ENCODE results near the gene DZIP3.
A peak's percentile ranks its signal among the peaks of the same experiment; 100 is the strongest.

DZIP3 gene, protein sequence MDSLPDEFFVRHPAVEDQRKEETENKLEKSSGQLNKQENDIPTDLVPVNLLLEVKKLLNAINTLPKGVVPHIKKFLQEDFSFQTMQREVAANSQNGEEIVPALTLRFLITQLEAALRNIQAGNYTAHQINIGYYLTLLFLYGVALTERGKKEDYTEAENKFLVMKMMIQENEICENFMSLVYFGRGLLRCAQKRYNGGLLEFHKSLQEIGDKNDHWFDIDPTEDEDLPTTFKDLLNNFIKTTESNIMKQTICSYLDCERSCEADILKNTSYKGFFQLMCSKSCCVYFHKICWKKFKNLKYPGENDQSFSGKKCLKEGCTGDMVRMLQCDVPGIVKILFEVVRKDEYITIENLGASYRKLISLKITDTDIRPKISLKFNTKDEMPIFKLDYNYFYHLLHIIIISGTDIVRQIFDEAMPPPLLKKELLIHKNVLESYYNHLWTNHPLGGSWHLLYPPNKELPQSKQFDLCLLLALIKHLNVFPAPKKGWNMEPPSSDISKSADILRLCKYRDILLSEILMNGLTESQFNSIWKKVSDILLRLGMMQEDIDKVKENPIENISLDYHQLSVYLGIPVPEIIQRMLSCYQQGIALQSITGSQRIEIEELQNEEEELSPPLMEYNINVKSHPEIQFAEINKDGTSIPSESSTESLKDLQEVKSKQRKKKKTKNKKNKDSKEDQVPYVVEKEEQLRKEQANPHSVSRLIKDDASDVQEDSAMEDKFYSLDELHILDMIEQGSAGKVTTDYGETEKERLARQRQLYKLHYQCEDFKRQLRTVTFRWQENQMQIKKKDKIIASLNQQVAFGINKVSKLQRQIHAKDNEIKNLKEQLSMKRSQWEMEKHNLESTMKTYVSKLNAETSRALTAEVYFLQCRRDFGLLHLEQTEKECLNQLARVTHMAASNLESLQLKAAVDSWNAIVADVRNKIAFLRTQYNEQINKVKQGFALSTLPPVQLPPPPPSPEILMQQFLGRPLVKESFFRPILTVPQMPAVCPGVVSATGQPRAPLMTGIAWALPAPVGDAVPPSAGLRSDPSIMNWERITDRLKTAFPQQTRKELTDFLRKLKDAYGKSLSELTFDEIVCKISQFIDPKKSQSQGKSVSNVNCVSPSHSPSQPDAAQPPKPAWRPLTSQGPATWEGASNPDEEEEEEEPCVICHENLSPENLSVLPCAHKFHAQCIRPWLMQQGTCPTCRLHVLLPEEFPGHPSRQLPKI

DNA sequence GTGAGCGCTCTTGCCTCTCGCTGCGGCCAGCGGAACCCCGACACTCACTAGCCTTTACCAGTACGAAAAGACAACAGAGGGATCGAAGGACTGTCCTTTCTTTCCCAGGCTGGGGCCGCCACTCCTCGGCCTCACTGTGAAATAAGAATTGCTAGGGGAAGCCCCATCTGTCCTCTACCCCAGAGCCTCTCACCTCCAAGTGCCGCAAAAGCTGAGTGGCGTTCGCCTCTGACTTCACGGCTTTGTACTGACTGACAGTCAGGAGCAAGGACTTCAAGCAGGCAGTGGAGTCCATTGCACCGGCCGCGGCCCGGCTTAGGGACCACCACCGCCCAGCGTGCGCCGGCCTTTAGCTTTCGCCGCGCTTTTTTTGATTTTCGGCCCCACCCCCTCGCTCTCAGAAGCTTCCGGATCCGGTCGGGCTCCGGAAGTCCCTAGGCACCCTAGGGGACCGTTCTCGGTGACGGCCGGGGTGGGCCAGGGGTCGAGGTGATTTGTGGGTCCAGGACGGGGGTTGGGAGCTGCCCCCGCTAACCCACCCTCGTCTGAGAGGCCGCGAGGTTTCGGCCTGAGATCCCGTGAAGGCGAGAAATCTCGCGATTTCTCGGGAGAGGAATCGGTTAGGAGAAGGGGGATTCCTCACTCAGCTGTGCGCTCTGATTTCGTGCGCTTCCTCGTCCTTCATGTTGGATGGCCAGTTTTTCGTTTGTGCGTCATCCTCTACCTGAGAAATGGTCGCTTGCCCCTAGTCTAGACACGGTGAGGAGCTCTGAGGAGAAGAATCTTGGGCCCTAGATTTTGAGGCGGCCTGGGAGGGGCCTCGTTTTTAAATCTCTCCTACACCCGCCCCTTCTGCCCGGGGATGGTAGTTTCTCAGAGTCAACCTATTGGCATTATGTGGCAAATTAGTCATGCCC, at the start of gene DZIP3, which contains the start of gene CIP2A:
Gene DZIP3 (plus strand): TSS at position 642 of the 917 bp plus-strand sequence. CDS start 15,685 bp downstream, outside the sequence.
Gene CIP2A (minus strand): TSS at position 358 of the 917 bp plus-strand sequence. CDS start 63 bp downstream, at position 295.
- DNase-seq, result peak; percentile 73 to 97 (median 80)
- intact Hi-C loops (cut with DNase I), result no loop called here

DNA sequence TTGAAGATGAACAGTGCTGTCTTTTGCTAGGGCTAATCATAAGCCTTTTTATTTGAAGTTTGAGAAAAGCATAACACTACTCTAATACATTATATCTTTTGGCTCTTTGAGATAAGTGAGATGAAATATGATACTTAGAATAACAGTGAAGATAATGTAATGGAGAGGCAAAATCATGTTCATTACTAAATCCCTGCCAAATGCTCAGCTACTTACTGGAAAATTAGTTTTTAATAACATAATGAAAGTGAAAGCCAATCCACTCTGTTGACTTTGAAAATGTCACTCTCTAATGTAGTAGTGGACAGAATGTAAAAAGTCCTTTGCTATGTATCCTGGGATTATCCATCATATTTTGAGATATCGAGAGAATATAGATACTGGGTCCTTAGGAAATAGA, 43.3 kb upstream of the DZIP3 start:
- intact Hi-C loops (cut with DNase I), result no loop called here
- no peak for DNase-seq

DNA sequence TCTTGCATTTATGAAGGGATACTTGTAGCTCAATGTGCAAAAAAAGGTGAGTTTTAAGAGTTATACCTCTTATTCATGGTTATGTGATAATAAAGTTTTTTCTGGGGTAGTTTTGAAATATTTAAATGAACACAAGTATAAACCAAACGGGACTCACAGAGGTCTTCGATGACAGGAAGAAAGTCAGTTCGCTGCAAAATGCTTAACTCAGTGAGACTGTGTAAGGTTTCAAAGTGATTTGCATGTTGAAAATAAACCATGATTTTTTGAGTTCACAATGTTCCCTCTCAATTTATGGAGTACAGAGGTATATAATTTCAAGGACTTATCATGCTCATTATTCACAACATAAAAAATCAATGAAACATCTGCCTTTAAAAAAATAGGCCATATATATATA, 42.8 kb upstream of the DZIP3 start:
- intact Hi-C loops (cut with DNase I), result no loop called here
- DNase-seq, result no peak

DNA sequence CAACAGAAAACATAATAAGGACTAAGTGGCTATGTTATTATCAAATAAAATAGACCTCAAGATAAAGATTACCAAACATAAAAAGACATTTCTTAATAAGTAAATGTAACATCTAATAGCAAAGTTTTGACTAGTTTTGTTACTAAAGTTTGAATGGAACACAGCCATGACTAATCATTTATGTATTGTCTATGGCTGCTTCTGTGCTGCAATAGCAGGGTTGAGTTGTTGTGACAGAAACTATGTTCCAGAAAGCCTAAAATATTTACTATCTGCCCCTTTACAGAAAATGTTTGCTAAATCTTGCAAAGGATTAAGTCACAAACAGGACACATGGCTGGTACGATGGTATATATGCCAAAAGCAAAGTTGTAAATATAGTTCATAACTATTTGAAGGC, 41.2 kb upstream of the DZIP3 start:
- intact Hi-C loops (cut with DNase I), result no loop called here
- no peak for DNase-seq

DNA sequence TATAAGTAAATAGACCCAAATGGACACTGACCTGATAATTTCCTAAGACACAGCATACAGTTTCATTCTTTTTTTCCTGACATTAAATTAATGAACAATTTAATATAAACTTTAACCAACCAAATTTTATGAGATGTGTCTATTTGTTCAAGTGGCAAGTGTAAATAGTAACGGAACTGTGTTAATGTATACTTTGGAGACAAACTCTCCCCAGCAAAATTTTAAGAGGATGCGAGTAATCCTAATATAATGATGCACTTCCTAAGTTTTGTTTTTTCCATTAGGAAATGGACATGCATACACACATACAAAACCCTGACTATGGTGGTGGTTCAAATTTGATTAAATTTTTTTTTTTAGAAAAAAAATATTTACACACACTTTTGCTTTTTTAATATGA, 40.6 kb upstream of the DZIP3 start:
- intact Hi-C loops (cut with DNase I), result no loop called here
- no peak for DNase-seq

DNA sequence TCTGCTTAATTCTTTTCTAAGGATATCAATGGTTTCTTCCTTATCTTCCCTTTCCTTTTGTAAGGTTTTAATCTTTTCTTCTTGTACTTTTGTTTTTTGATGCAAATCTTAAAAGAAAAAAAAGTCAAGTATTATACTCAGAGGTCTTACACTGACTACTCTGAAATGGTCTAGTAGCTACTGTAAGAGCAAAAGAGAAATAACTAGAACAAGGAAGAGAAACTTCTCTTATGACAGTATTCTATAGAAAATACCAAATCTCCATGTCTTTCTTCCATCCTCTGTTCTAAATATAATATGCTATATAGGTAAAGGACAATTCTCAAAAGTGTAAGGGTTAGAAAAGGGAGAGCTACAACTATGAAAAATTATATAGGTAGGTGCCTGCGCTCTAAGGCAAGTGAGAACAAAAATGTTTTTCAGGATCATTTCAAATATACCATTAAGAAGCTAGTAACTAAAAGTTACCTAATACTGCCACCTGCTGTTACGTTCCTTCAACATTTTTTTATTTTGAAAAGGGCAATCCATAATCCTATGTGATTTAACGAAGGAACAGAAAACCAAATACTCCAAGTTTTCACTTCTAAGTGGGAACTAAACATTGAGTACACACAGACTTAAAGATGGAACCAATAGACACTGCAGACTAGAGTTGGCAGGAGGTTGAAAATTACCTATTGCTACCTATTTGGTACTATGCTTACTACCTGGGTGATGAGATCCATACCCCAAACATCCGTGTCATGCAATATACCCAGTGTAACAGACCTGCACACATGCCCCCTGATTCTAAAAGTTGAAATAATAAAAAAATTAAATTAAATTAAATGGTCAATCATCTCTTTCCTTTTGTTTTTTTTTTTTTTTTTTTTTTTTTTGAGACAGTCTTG, 37.0 kb upstream of the DZIP3 start:
- intact Hi-C loops (cut with DNase I), result loop anchor here (1.0 kb wide), 1 partner anchor 63 kb away; no protein-coding TSS in a partner anchor
- no peak for DNase-seq

DNA sequence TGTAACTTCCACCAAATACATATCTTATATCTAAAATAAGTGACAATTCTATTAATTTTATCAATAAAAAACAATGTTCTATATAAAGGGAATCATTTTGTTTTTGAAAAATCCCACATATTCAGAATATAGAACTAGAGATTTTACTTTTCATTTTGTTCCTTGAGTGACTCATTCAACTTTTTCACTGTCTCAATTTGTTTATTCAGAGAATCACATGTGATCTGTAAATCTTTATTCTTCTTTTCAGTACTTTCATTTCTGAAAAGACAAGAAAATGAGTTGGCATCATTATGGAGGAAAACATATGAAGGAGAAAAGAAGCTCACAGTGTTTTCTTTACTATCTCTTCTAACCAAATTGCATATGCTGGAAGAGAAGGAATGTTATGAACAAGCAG, 35.3 kb upstream of the DZIP3 start:
- DNase-seq, result no peak
- intact Hi-C loops (cut with DNase I), result no loop called here

DNA sequence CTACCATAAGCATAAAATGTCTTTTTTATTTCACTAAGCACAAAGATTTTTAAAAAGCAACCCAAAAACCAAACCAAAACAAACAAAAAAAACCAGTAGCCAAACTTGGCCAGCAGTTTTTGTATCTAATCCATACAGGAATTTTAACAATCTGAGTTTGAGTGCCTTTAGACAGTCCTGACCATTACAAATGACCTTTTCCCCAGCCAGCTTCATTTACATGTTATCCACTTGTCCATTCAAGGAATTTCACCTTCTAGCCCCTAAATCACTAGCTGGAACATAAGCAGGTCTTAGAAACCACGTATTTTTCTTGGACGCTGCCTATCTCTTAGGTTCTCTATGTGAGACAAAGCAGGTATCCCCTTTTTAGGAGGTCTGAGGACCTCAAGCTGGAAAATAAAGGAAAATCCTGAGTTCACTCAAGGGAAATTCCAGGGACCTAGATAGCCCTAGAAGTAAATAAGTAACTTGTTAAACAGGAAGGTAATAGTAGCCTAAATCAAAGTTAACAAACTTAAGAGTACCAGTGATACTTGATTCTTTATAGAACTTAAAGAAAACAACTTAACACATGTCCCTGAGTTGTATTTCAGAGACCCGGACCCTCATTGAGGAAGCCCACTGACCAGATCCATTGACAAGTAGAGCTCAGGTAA, 34.5 kb upstream of the DZIP3 start:
- DNase-seq, result no peak
- intact Hi-C loops (cut with DNase I), result no loop called here

DNA sequence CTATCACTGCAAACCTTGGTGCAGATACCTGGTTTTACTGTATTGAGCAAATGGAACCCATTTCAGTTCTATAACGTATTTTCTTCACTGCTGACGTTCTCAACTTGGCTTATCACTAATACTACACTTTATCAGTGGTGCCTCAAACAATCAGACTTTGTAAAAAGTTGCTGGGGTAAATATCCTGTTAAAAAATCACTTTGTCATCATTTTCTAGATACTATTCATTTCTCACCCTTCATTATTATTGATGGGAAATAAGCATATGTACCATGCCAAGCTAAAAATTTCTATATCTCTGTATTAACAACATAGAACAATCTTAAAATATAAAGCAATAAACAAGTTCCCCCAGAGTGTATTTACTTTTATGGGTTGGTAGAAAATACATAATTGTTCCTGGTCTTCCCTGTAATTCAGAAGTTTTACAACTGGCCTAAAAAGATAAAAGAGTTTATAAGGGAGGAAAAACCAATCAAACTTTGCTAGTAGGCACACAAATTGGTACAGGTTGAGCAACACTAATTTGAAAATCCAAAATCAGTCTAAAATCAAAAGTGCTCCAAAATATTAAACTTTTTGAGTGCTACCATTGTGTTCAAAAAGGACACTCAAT, 33.4 kb upstream of the DZIP3 start:
- intact Hi-C loops (cut with DNase I), result no loop called here
- DNase-seq, result no peak

DNA sequence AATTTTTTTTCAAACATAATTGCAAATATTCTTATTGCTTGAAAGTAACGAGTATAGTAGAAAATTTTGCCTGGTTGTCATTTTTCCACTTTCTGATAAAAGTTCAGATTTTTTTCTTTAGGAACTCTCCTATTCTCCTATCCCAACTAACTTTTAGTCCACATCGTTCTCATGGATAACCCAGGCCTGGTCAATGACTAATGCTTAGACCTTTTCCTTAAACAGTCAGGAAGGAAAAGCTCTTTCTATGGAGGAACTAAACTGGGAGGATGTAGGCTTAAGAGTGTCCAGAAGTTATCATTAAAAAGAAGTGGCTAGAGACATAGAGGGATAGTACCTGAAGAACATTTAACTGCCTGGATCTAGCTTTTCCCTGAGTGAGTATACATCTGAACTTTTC, 27.0 kb upstream of the DZIP3 start:
- no peak for DNase-seq
- intact Hi-C loops (cut with DNase I), result no loop called here

DNA sequence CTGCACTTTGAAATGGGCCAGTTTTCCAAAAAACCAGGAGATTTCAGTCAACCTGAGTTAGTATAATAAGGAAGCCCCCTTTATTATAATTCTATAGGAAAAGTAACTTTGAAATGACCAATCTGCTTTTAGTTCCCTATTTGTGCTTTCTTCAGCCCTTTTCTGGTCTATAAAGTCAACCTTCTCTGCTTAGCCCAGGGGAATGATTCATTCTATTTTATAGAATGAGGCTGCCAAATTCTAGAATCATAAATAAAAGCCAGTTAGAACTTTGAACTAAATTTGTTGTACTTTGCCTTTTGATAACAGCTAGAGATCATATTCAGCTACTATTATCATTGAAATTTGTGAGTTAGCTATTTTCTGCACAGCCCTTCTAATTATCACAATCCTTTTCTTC, 25.0 kb upstream of the DZIP3 start:
- DNase-seq, result no peak
- intact Hi-C loops (cut with DNase I), result no loop called here

DNA sequence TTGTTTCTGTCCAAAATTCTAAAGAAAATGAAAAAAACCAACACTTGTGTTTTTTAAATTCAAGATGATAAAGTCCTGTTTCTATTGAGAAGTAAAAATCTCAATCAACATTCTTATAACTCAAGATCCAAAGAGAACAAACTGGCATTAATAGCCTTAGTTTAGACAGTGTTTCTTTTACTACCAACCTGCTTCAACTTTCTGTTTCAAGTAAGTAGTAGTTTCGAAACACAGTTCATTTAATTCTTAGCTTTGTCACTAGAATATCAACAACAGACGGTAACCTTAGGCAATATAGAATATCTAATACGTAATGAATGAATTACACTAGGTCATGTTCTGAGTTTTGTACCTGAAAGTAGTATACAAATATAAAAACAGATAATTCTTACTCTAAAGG, 24.0 kb upstream of the DZIP3 start:
- intact Hi-C loops (cut with DNase I), result no loop called here
- no peak for DNase-seq

DNA sequence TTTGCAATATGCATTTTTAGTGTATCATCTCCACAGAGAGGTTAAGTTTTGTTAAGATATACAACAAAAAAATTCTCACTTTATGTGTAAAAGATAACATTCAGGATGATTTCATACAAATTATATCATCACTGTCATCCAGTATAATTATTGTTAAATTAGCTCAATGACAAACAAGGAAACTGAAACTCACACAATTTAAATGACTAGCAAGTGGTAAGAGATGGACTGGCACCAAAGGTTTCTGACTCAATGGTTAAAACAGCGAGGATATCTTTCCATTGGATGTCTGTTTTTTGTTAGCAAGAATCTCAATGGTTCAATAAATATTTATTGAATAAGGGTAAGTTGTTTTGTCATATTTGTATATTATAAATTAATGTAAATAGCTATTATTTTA, 22.9 kb upstream of the DZIP3 start:
- no peak for DNase-seq
- intact Hi-C loops (cut with DNase I), result no loop called here

DNA sequence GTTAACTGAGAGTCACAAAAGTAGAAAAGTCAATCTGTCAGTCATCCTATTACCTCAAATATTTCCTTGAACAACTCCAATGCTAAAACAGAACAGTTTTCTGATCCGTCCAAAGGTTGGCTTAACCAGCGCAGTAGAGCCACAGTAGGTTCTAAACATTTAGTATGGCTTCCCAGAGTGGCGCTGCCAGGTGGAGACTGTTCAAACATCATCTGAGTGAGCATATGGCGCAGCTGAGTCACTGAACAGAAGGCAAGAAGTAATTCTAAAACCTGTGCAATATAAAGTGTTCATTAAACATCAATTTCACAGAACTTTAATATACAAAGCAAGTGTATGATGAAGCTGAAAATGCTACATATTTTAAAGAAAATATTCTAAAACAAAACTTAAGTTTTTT, 20.2 kb upstream of the DZIP3 start:
- intact Hi-C loops (cut with DNase I), result no loop called here

DNA sequence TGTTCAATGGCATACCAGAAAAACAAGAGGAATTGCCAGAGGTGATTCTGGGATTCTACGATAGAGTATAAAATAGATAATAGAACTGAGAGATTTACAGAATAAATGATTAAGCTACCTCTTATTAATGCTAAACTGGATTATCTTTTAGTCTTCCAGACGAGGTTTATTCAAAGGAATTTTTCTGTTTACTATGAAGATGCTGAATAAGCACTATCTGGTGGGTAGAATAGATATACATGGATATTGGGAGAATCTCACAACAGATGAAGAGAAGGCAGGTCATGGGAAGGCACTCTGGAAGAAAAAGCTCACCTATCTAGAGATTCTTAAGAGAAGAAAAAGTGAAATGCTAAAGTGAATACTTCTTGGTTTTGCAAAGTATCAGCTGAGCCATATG, 11.5 kb upstream of the DZIP3 start:
- intact Hi-C loops (cut with DNase I), result no loop called here
- no peak for DNase-seq

More for the DNA sequence above, 20.2 kb upstream of the DZIP3 start:
- peak in 4 of 10 donors; percentile 12 to 66 (median 13) for DNase-seq

DNA sequence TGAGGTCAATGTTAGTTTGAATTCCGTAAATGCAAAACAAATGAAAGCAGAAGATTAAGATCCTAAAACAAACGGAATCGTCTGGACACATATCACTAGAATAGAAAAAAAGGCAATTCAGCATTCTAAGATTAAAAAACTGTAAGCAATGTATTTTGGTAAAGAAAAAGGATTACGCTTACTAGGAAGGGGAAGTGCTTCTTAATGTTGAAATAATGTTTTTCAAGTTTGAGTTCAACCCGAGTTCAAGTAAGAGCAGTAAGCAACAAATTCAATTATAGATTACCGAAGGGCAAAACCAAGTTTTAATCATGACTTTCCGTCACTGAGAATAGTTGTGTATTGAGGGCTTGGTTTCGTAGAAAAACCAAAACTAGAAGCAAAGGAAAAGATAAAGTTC, 921 bp upstream of the DZIP3 start:
- no peak for DNase-seq
- intact Hi-C loops (cut with DNase I), result no loop called here

DNA sequence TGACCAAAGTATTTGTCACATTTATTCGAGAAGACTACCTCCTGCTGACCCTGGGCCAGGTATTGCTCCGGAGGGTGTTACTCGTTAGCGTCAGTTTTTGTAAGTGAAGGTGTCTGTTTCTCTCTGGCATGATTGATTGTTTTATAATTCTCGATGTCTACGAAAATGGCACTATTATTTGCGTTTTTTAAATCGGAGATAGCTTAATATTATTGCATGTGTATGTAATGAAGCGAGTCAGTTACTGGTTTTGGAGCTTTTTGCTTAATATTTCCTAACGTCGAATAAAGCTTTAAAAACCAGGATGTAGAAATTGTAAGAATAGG, 439 bp downstream of the DZIP3 start:
- intact Hi-C loops (cut with DNase I), result no loop called here
- no peak for DNase-seq

DNA sequence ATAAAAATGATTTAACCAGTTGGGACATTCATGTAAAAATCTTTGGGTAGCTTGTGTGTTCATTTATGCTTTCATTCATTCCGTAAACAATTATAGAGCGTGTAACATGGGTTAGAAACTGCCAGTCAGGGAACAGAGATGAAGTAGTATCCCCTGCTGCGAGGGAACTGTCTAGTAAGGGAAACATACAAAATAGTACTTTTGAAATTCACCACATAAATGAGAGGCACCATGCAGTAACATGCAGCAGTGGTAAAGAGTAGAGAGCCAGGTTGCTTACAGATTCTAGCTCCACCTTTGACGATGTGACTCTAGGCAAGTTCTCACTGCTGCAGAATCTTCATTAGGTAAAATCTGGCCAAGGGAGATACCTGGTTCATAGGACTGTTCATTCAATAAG, 938 bp downstream of the DZIP3 start:
- DNase-seq, result no peak
- intact Hi-C loops (cut with DNase I), result no loop called here

All from posterior cingulate gyrus (tissue), 11 donors.